Measurements from ENCODE around the gene TBCE.
A peak's percentile ranks its signal among the peaks of the same experiment; 100 is the strongest.

Gene TBCE

GRCh38 chr1:235367000-235367908 is at the start of gene TBCE:
Gene TBCE, plus strand, starts transcription at chr1:235367427. Its CDS starts 12,623 bp downstream, at chr1:235380050.
- peak; percentile 97 for DNase-seq (ENCODE audit: low spot score)

- no peak for DNase-seq (ENCODE audit: low spot score)
Observed at GRCh38 chr1:235319255-235319654, 48.0 kb upstream of the TBCE start.

- DNase-seq (ENCODE audit: low spot score) = no peak
Observed at GRCh38 chr1:235320521-235321179, 46.6 kb upstream of the TBCE start.

GRCh38 chr1:235324296-235324695 is 42.9 kb upstream of the TBCE start:
- DNase-seq (ENCODE audit: low spot score) = no peak

- no peak for DNase-seq (ENCODE audit: low spot score)
Observed at GRCh38 chr1:235325139-235325538, 42.1 kb upstream of the TBCE start.

- DNase-seq (ENCODE audit: low spot score) = no peak
Observed at GRCh38 chr1:235325854-235326253, 41.4 kb upstream of the TBCE start.

- peak; percentile 54 for DNase-seq (ENCODE audit: low spot score)
Observed at GRCh38 chr1:235326719-235327558, 40.3 kb upstream of the TBCE start.

- DNase-seq (ENCODE audit: low spot score) = no peak
Observed at GRCh38 chr1:235327559-235328270, 39.5 kb upstream of the TBCE start, which contains the start of gene ARID4B. Gene ARID4B, minus strand, starts transcription at chr1:235328179. Its CDS starts 1,260 bp downstream, at chr1:235326919.

- DNase-seq (ENCODE audit: low spot score) = peak; percentile 99
Observed at GRCh38 chr1:235328271-235329138, 38.7 kb upstream of the TBCE start, which contains the start of gene GGPS1. Gene GGPS1, plus strand, starts transcription at chr1:235328570. Its CDS starts 6,695 bp downstream, at chr1:235335265.

GRCh38 chr1:235329139-235329902 is 37.9 kb upstream of the TBCE start:
- peak; percentile 35 for DNase-seq (ENCODE audit: low spot score)

- no peak for DNase-seq (ENCODE audit: low spot score)
Observed at GRCh38 chr1:235330918-235331285, 36.3 kb upstream of the TBCE start.

- no peak for DNase-seq (ENCODE audit: low spot score)
Observed at GRCh38 chr1:235331401-235331800, 35.8 kb upstream of the TBCE start.

- no peak for DNase-seq (ENCODE audit: low spot score)
Observed at GRCh38 chr1:235336903-235337302, 30.3 kb upstream of the TBCE start.

- no peak for DNase-seq (ENCODE audit: low spot score)
Observed at GRCh38 chr1:235339746-235340145, 27.5 kb upstream of the TBCE start.

- no peak for DNase-seq (ENCODE audit: low spot score)
Observed at GRCh38 chr1:235341334-235341733, 25.9 kb upstream of the TBCE start.

- no peak for DNase-seq (ENCODE audit: low spot score)
Observed at GRCh38 chr1:235342039-235342438, 25.2 kb upstream of the TBCE start.

GRCh38 chr1:235342471-235342870 is 24.8 kb upstream of the TBCE start:
- no peak for DNase-seq (ENCODE audit: low spot score)

GRCh38 chr1:235343726-235344125 is 23.5 kb upstream of the TBCE start:
- no peak for DNase-seq (ENCODE audit: low spot score)

GRCh38 chr1:235351441-235351840 is 15.8 kb upstream of the TBCE start:
- DNase-seq (ENCODE audit: low spot score) = no peak

GRCh38 chr1:235351898-235352297 is 15.3 kb upstream of the TBCE start:
- no peak for DNase-seq (ENCODE audit: low spot score)
